Parathyroid adenoma (tissue), 2 donors: Measurements from ENCODE around the gene BCR.

ENCODE experiments used
- H2AFZ ChIP-seq: fragments of 300-600 bp; sonication (generic); one replicate; pipeline ENCODE4 v1.7.0; 2017; ENCODE audit warnings: antibody characterized with exemption, mild to moderate bottlenecking
- H3K27ac ChIP-seq: fragments of 300-600 bp; sonication (generic); one replicate; pipeline ENCODE4 v1.7.0; 2017
- H3K27me3 ChIP-seq: fragments of 300-600 bp; sonication (generic); one replicate; pipeline ENCODE4 v1.7.0; 2017; ENCODE audit warnings: low read length; ENCODE audit not compliant: control insufficient read depth, insufficient read depth
- H3K36me3 ChIP-seq: fragments of 300-600 bp; sonication (generic); one replicate; pipeline ENCODE4 v1.7.0; 2017; ENCODE audit warnings: low read length; ENCODE audit not compliant: control insufficient read depth, insufficient read depth
- H3K4me1 ChIP-seq: fragments of 300-600 bp; sonication (generic); one replicate; pipeline ENCODE4 v1.7.0; 2017; ENCODE audit warnings: control low read depth
- H3K4me2 ChIP-seq: fragments of 300-600 bp; sonication (generic); one replicate; pipeline ENCODE4 v1.7.0; 2017; ENCODE audit warnings: low read length
- H3K4me3 ChIP-seq: fragments of 300-600 bp; sonication (generic); one replicate; pipeline ENCODE4 v1.7.0; 2017; ENCODE audit warnings: low read depth, low read length
- H3K79me2 ChIP-seq: fragments of 300-600 bp; sonication (generic); one replicate; pipeline ENCODE4 v1.7.0; 2017; ENCODE audit warnings: control low read depth
- H3K9ac ChIP-seq: fragments of 300-600 bp; sonication (generic); one replicate; pipeline ENCODE4 v1.7.0; 2017; ENCODE audit warnings: mild to moderate bottlenecking
- H3K9me3 ChIP-seq: fragments of 300-600 bp; sonication (generic); one replicate; pipeline ENCODE4 v1.7.0; 2017; ENCODE audit warnings: low read length; ENCODE audit not compliant: control insufficient read depth
- CTCF ChIP-seq: fragments of 300-600 bp; sonication (generic); IDR thresholded peaks from one replicate; pipeline ENCODE4 v1.7.0; 2017; ENCODE audit warnings: antibody characterized with exemption, mild to moderate bottlenecking
- donor health status: primary hyperparathyroidism.

Gene BCR

GRCh38 chr22:23240639-23241389 is 60.5 kb downstream of the BCR start:
- Histone ChIP-seq H3K4me1 (no peaks in the 10 kb centered on the region), H3K4me3 (no peak overlapping the region), H3K36me3 (no peaks in the 10 kb centered on the region), H3K9ac (no peak overlapping the region), H2AFZ (no peak overlapping the region), H3K27me3 (no peaks in the 10 kb centered on the region), H3K9me3 (no peaks in the 10 kb centered on the region), H3K27ac (no peak overlapping the region), H3K79me2 (peaks cover 12% of the 10 kb centered on the region), H3K4me2 (no peak overlapping the region)
- TF ChIP-seq CTCF: no peak

DNA sequence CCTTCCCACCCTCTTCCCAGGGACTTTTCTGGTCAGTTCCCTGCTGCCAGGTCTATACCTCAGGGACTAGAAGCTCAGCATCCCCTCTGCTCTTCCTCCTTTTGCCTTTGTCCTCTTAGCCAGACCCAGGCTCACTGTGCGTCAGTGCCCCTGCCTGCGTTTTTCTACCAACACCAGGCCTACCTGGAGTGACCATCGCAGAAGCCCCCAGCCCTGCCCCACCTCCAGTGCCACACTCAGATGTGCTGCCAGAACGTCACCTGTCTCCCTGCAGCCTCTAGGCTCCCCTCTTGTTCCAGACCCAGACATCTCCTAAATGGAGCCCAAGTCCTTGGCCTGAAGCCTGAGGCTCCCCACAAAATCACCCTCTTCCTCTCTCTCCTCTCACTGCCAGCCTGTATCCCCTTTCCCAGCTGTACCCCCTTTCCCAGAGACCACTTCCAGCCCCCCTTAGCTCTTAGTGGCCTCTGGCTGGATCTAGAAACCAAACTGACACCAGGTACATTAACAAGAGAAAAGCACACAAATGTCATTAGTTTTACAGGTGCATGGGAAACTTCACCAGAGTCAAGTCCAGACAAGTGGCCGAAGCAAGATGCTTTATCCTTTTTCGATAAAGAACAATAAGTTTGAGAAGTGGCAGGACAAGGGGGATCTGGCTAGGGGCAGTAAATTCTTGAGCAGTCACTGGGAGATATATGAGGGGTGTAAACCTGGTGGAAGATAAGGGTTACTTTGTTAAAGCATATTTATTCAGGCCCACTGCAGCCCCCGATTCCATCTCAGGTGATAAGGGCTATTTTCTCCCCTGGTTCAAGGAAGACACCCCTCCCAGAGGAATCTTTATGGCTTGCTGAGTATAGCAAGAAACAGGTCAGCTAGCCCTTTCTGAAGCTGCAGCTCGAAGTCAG is 61.5 kb downstream of the BCR start:
- Histone ChIP-seq H3K9ac (no peak overlapping the region), H3K79me2 (peaks cover 6% of the 10 kb centered on the region), H2AFZ (no peak overlapping the region), H3K9me3 (no peaks in the 10 kb centered on the region), H3K4me1 (no peaks in the 10 kb centered on the region), H3K4me2 (no peak overlapping the region), H3K27me3 (no peaks in the 10 kb centered on the region), H3K36me3 (no peaks in the 10 kb centered on the region), H3K4me3 (no peak overlapping the region), H3K27ac (no peak overlapping the region)
- no peak for TF ChIP-seq CTCF

DNA sequence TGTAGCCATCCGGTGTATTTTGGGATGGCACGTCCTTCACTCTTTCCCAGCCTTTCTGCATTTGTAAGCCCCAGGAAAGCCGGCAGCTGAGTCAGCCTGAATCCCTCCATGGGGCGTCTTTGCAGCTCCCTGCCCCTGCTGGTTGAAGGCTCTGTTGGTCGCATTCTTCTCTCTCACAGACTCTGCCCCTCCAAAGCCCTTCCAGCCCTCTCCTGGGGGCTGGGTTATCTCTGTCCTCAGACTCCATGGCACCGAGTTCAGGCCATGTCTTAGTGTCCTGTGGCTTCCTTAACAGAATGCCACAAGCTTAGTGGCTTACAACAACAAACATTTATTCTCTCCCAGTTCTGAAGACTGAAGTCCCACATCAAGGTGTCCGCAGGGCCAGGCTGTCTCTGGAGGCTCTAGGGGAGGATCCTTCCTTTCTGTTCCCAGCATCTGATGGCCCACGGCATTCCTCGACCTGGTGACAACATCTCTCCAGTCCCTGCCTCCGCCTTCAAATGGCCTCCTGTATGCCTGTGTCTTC is 62.2 kb downstream of the BCR start:
- Histone ChIP-seq H3K27ac (no peak overlapping the region), H3K9me3 (no peaks in the 10 kb centered on the region), H3K27me3 (no peaks in the 10 kb centered on the region), H3K79me2 (peaks cover 8% of the 10 kb centered on the region), H3K4me1 (peaks cover 2% of the 10 kb centered on the region), H3K4me3 (no peak overlapping the region), H3K36me3 (no peaks in the 10 kb centered on the region), H2AFZ (no peak overlapping the region), H3K9ac (no peak overlapping the region), H3K4me2 (no peak overlapping the region)
- TF ChIP-seq CTCF: no peak

- H3K4me1 ChIP-seq: peaks cover 2% of the 10 kb centered on the region
- no peak overlapping the region for H3K4me3 ChIP-seq
- no peaks in the 10 kb centered on the region for H3K36me3 ChIP-seq
- no peak overlapping the region for H3K27ac ChIP-seq
- TF ChIP-seq CTCF: no peak
- H3K9me3 ChIP-seq: no peaks in the 10 kb centered on the region
- H2AFZ ChIP-seq: no peak overlapping the region
- H3K4me2 ChIP-seq: no peak overlapping the region
- H3K27me3 ChIP-seq: no peaks in the 10 kb centered on the region
- peaks cover 11% of the 10 kb centered on the region for H3K79me2 ChIP-seq
- no peak overlapping the region for H3K9ac ChIP-seq
Observed at GRCh38 chr22:23243006-23243573, 62.8 kb downstream of the BCR start.
